GM18951 (cell line): ENCODE results near the gene SOX13.

Source experiments
- POLR2A ChIP-seq: IDR thresholded peaks from 4 replicates; pipeline ENCODE4 v1.6.1; 2011; ENCODE audit warnings: mild to moderate bottlenecking; ENCODE audit not compliant: insufficient read length, insufficient read depth; ENCODE audit errors: extremely low read depth
- in situ Hi-C: fragments of 300-500 bp; cut with MboI; formaldehyde crosslinking; loops from one replicate; pipeline ENCODE4 v1.12.0; 2022; ENCODE audit warnings: low sequenced_read_pairs, mixed read lengths, inconsistent platforms; ENCODE audit not compliant: unreplicated experiment

The SOX13 gene

DNA sequence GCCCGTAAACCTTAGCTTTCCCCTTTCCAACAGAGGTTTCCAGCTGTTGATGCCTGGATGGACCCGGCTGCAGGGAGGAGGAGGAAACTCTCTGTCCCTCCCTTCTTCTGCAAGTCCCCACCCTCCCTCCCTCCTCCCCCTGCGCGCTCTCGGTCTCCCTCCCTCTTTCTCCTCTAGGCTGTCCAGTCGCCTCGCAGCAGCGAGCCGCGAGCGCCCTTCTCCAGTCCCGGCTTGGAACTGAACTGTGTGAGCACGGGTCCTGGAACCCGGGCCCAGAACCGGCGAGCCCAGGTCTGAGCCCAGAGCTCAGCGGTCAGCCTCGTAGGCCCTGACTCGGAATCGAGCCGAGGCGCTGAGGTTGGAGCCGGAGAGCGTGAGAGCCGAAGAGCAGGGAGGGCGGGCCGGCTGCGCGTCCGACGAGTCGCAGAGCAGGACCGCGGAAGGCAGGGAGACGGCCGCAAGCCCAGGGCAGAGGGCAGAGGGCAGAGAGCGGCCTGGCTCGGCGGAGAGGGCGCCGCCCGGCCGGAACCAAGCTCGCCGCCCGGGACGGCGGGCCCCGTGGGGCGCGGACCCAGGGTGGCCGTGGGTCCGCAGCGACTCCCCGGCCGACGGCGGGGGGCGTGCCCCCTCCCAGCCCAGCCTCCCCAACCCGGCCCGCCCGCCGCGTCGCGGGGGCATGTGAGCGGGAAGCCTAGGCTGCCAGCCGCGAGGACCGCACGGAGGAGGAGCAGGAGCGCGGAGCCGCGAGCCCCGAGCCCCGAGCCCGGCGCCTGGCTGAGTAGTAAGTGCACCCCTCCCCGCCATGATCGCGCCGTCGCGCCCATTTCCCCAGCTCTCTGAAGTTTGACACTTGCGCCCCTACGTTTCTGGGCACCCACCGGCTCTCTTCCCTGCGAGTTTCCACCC, at the start of gene SOX13:
TSS of gene SOX13 (plus strand) at position 185 of the 906 bp plus-strand sequence. CDS start 39,801 bp downstream, outside the sequence.
- in situ Hi-C loops: no loop called here
- no peak for TF ChIP-seq POLR2A

DNA sequence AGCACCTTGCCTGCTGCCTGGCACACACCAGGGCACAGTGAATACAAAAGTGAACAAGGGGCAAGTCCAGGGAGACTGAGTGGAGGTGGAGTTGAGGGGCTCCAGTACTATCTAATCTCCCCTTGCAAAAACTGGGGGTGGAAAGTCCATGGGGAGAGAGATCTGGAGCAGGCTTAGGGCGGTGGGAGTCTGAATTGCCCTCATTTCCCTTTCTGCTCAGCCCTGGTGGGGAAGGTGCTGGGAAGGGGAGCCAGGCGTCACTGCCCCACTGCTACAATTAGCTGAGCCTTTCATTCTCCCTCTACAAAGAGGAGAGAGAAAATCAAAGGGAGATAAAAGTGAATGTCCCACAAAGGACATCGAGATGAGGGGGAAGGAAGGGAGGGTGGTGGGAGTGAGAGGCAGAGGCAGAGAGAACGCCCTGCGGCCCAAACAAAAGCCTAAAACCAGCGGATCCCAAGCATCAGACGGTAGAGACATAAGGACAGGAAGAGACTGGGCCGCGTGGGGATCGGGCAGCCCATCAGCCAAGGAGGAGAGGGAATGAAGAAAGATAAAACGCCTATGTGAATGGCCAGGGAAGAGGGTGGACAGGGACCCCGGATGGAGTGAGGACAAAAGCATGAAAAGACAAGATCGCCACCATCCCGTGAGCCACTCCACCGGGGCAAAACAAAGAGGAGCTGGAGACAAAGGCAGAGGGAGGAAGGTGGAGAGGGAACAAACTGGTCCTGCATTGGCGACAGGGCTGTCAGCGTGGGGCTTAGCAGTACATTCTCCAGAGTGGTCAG, 46.8 kb upstream of the SOX13 start:
- TF ChIP-seq POLR2A: no peak
- in situ Hi-C loops: no loop called here

DNA sequence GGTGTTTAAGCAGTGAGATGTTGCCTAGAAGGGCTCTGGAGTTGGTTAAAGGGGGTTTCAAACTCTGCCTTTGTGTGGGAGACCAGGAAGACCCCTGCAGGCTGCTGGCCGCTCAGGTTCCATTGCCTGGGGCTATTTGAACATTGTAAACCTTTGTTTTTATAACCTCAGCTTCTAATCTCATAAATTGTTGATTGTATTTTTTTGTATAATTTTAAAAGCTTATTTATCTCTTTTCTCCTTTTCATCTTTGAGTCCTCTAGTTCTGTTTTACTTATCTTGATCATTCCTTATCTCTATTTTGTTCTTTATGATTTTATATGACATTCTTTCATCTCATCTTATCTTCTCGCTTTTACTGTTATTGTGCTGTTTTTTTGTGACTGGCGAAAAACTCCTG, 45.5 kb upstream of the SOX13 start:
- TF ChIP-seq POLR2A: no peak
- in situ Hi-C loops: no loop called here

DNA sequence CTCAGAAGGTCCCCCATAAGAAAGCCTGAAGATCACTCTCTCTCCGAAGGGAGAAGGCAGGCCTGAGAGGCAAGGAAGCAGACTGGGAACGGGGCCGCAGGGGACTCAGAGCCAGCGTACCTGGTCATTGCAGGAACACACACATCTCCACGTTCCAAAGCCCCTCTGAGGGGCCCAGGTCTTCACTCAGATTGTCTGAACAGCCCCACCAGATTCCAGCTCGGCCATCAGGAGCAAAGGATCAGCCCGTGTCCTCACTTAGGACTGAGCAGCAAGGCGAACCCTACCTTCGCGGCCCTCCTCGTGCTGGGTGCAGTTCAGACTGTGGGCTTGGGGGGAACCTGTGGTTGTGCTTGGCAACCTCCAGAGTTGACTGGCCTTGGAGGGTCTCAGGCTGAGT, 43.9 kb upstream of the SOX13 start:
- in situ Hi-C loops: no loop called here
- no peak for TF ChIP-seq POLR2A

DNA sequence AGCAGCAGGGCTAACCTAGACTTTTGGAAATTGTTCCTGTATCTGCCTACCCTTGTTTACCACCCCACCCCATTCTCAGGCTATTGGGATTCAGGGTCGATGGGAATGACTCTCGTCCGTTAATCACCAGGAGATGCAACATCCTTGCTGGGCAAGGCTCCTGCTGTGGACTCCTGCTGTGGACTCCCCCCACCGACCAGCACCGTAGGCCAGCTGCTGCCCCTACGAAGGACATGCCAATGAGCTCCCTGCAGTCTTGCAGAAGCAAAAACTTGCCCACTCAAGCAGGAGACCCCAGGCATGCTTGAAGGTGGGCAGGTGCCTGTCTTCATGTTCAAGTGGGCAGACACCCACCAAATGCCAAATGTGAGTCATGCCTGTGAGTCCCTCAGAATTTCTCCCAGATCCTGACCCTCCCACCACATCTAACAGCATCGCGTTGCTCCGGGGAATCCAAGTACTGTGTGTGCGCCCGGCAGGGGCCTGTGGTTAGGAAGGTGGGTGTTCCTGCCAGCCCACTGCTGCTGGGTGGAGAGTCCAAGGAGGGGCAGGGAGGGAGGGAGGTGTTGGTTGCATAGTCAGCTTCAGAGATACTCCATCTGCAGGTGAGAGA, 41.7 kb upstream of the SOX13 start:
- in situ Hi-C loops: no loop called here
- no peak for TF ChIP-seq POLR2A

DNA sequence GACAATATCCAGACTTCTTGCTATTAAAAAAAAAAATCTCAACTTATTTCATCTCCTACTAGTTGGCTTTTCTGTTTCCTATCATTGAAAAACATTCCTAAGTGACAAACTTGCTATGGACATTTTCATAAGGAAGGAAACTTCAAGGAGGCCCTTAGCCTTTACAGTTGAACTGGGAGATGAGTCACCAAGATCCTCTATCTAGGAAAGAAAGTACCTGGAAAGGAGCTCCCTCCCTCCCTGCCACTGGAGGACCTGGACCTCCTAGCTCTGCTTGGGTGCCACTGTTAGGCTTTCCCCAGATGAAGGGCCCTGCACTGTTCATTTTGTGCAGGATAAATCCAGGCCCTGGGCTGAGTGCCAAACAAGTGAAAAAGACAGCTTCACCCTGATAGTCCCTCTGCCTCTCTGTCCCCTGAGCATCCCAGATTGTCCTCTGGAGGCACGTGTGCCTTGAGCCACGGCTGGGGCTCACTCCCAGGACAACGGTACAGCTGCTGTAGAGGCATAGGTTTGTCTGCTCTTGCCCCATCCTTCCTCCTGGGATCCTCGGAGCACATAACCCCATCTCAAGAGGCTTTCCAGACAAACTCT, 40.2 kb upstream of the SOX13 start:
- TF ChIP-seq POLR2A: no peak
- in situ Hi-C loops: no loop called here

DNA sequence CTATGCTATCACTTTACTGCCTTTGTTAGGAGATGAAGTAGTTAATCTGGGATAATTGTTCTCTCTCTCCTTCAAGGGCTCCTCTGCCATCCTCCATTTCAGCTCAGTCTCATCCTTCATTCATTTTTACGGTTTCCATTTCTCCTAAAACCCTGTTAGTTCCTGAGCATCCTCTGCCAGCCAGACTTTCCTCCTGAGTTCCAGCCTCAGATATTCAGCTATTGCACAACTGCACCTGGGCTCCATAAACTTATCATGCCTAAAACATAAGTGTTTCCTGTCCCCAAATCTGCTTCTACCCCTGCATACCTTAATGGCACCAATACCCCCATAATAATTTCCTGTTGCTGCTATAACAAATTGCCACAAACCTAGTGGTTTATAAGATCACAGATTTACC, 39.6 kb upstream of the SOX13 start:
- TF ChIP-seq POLR2A: no peak
- in situ Hi-C loops: no loop called here

DNA sequence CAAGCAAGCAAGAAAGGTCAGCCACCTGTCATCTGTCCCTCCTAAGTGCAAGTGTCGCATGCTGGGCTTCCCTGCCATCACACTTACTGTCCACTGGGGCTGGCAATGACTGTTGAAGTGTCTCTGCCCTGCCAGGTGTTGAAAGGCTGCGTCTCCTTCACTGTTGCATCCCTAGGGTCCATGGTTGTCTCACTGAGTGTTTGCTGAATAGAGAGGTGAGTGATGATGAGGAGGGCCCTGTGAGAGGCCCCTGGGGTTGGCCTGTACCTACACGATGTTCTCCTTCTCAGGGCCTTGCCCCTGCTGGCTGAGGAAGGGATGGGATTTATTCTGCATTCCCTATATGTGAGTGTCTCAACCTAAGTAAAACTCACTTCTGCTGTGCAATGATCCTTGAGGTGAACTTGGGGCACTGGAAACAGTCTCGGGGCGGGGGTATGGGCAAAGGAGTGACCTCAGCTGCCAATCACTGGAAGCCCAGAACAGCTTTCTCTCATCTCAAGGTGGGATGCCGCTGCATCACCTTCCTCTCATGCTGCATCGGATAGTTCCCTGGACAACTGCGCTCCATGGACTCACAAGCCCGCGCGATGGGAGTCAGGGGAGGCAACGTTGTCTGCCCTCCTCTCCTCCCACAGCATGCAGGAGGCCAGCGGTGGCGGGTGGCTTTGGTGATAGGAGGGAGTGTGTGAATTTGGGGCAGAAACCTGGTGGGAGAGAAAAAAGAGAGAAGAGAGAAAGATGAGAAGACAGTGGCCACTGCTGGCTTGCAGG, 35.8 kb upstream of the SOX13 start:
- in situ Hi-C loops: no loop called here
- no peak for TF ChIP-seq POLR2A

DNA sequence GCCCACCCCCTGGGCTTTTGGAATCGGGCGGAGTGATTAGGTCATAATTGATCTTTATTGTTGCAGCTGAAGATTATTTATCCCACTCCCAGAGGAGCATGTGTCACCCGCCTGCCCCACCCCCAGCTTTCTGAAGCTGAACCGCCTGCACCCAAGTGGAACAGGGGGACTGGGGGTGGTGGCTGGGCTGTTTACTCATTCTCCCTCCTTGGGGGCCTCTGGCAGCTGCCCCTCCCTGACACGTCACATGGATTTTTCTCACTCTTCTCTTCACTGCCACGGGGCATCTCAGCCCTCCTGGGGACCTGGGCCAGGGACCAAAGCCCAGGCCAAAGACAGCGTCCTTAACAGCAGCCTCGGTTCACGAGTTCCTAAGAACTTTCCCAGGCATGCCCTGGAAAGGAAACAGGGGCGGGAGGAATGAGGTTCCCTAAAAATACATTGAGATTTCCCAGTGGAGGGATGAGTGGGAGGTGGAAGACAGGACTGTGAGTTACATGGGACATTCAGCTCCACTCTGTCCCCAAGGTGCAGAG, 31.6 kb upstream of the SOX13 start:
- in situ Hi-C loops: no loop called here
- no peak for TF ChIP-seq POLR2A

DNA sequence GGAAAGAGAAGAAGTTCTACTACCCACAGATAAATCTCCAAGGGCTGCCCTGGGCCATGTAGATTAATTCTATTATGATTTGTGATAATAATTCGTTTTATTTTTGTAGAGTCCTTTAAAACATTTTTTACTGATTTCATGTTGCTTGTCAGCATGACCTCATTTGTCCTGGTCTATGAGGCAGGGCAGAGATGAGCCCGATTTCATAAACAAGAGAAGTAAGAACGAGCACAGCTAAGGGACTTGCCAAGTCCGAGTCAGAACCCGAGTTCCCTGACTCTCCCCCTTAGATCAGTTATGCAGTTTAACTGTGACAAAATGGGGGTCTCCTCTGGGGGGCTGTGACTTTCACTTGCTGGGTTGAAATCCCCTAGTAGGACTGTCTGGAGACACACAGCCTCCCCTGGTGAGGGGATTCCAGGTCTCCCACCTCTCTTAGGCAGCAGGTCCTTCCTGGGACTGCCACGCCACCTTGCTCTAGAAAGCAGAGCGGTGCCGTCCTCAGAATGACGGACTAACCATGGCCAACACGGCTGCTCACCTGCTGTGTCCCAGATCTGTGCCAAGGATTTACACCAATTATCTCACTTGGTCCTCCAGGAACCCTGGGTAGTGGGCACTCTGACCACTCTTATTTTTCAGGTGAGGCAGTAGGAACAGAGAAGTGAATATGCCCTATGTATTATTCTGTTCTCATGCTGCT, 31.0 kb upstream of the SOX13 start:
- TF ChIP-seq POLR2A: no peak
- in situ Hi-C loops: no loop called here

DNA sequence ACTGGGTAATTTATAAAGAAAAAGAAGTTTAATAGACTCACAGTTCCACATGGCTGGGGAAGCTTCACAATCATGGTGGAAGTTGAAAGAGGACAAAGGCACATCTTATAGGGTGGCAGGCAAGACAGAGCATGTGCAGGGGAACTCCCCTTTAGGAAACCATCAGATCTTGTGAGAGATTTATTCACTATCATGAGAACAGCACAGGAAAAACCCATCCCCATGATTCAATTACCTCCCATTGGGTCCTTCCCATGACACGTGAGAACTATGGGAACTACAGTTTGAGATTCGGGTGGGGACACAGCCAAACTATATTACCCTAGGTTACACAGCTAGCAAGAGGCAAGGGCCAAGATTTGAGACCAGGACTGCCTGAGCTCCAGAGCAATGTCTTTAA, 30.4 kb upstream of the SOX13 start:
- in situ Hi-C loops: no loop called here

DNA sequence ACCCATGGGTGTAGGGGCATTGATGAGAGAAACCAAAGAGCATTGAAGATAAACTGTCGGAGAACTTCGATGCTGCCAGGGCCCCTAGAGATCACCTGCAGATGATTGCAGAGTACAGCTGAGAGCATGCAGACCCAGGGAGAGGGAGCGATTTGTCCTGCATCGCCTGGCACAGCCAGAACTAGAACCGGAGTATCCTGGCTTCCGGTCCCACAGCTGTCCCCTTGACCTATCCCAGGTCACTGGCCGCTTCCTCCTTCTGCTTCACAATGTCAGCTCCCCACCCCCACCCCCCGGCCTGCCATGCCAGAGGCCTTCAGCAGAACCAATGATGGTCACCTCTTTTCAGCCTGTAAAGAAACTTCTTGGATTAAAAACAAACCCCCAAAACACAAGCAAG, 29.2 kb upstream of the SOX13 start:
- TF ChIP-seq POLR2A: no peak
- in situ Hi-C loops: no loop called here

More for the DNA sequence above, 30.4 kb upstream of the SOX13 start:
- no peak for TF ChIP-seq POLR2A
